ENCODE data around the gene CHN2.

The CHN2 gene

GRCh38 chr7:29287366-29287765, 92.8 kb downstream of the CHN2 start:
- DNase-seq, result peak; percentile 88

DNA sequence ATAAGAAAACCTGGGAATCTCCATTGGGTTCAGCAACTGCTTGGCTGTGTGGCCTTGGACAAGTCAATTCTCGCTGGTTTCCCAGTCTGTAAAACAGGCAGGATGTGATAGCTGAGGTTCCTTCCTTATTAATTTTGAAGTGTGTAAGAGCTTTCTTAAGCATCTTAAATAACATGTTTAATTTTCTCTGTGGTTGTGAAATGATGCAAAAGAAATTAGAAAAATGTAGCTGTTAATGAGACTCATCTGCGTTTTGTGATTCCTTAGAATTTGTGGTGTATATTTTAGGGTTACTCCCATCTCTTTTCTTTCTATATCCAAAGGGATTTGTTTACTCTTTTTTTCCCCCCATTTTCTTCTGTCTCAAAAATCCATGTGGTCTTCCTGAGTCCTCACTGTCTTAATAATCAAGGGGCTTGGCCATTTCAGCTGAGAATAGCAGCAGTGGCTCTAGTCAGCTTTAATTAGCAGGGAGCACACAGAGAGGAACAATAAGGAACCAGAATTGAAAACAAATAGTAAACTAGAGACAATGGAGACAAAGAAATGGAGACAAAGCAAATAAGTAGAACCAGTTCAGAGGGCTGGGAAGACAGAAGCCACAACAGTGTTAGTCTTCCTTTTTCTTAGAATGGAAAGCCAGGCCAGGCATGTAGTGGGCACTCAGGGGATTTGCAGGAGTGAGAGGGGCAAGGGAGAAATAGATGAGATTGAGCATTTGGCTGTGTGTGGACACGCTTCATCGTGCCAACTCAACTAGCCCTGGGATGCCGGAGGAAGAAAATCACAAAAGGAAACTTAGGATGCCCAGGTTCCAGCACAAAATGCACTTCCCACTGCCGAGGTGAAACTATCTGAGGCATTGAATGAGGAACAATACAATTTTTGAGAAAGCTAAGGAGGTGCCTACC, 93.9 kb downstream of the CHN2 start:
- DNase-seq, result no peak

DNA sequence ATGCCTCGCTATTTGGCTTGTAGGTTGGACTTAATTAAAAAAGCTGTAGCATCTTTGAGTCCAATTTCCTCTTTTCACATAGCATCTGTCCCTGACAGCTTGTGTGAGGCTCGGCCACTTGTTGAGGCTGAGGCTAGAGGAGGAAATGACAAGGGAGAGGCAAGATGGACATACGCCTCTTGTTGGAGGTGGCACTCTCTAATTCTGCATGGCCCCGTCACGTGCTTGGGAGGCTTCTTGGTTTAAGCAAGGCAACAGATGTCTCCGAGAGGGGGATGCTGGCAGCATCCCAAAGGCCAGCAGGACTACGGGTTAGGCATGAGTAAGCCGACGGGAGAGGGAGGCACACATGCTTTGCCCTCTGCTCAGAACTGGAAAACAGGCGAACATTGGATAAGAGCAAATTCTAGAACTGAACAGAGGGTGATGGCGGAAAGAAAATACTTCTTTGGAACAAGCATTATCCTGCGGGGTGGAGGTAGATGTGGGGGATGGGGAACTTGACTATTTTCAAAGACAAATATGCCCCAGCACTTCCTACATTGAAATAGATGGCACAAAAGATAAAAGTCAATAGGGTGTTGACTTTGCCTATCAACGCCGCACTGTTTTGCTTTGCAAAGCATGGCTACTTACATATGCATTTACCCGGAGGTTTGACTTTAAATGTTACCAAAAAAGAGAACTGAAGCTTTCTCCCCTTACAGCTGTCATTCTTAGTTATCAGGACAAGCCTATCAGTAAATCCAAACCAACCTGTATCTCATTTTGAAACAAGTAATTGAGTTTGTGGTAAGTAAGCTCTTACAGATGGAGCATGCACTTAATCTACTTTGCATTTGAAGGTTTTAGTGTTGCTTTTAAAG, 94.8 kb downstream of the CHN2 start:
- DNase-seq, result peak; percentile 74

GRCh38 chr7:29290829-29291228, 96.3 kb downstream of the CHN2 start:
- DNase-seq, result no peak

DNA sequence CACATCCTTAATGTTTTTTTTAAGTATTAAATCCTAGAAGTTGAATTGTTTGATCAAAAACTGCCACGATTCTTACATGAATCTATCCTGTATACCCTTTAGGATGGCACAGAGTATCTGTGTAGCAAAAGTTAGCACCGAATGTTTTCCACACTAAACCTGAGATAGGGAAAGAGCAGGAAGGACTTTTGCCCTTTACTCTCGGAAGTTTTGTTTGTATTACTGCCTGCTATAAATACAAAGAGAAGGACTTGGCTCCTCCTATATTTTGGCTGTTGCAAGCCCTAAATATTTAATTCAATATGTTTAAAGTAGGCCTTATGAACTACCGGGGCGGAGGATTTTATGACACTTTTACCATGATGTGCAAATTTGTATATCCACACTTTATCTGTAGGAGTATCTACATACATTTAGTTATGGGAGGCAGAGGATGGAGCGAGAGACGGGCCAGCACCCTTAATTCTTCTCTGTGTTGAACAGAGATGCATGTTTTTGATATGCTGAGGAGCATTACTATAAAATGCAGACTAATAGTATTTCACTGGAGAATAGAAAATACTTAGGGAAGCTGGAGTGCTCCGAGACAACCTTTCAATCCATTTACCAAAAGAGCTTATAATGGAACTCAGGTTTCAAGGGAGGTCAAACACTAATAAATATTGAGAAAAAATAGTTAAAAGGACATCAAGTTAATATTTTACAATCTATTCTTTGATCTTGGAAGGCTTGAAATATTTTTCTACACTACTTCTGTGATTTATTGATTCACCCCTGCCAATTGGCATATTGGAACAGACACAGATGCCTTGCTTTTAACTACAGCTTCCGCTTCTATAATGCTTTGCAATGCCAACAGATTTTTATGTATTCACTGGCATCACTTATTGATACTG, 97.4 kb downstream of the CHN2 start:
- no peak for DNase-seq

GRCh38 chr7:29292886-29293658, 98.5 kb downstream of the CHN2 start:
- DNase-seq, result no peak

- no peak for DNase-seq
These were observed 101.8 kb downstream of the CHN2 start for GRCh38 chr7:29296421-29296820.

- DNase-seq, result no peak
These were observed 102.8 kb downstream of the CHN2 start for GRCh38 chr7:29297194-29297890.

GRCh38 chr7:29299086-29299485, 104.5 kb downstream of the CHN2 start:
- no peak for DNase-seq

DNA sequence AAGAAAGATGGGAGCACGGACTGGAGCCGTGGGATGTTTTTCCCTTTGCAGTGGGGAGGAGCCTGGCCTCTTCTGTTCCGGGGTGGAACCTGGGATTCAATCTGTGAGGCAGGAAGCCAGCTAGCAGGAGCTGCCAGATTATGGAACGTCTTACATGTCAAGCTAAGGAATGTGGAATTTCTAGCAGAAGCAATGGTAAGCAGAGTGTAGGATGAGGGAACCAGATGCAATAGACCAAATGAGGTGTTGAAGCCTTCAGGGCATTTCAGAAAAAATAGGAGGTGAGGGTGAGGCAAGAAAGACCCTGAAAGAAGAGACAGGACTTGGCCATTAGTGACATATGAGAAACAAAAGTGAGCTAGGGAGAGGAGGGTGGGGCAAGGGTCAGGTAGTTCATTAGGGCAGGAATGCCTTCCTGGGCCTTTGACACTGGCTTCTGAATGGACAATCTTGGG, 105.5 kb downstream of the CHN2 start:
- DNase-seq, result peak; percentile 27

GRCh38 chr7:29300649-29301048, 106.1 kb downstream of the CHN2 start:
- DNase-seq, result peak; percentile 30

- DNase-seq, result no peak
These were observed 108.3 kb downstream of the CHN2 start for GRCh38 chr7:29302666-29303395.

DNA sequence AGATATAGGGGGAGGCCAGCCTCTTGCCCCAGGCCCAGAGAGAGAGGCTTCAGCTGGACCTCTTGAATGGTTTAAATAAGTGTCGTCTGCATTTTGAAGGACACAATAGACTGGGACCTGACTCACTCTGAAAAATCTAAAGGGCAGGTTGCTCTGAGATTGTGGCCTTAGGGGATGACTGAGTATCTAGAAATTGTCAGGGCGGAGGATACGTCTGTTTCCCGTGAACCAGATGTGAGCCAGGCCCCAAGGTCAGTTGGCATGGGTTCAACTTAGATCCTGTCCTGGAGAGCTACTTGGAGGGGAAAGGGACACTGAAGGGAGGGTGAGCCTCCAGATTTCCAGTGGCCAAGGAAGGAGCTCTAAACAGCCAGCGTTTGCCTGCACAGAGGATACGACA, 110.2 kb downstream of the CHN2 start:
- no peak for DNase-seq

GRCh38 chr7:29306319-29306991, 111.9 kb downstream of the CHN2 start:
- no peak for DNase-seq

DNA sequence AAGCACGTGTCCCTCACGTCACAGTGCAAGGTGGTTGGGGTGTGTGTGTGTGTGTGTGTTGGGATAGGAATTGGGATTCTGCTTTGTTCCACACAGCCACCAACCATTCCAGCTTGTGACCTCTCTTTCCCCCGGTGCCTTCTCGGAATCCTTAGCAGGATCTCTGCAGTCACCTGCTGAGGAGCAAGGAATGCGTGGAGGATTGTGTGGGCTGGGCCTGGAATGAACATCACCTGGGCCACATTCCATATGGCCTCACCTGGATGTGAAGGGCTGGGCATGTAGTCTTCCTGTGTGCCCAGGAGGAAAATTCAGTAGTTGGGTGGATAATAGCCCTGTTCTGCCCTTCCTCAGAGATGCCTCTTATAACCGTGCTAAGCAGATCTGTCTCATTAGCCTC, 113.8 kb downstream of the CHN2 start:
- DNase-seq, result no peak

DNA sequence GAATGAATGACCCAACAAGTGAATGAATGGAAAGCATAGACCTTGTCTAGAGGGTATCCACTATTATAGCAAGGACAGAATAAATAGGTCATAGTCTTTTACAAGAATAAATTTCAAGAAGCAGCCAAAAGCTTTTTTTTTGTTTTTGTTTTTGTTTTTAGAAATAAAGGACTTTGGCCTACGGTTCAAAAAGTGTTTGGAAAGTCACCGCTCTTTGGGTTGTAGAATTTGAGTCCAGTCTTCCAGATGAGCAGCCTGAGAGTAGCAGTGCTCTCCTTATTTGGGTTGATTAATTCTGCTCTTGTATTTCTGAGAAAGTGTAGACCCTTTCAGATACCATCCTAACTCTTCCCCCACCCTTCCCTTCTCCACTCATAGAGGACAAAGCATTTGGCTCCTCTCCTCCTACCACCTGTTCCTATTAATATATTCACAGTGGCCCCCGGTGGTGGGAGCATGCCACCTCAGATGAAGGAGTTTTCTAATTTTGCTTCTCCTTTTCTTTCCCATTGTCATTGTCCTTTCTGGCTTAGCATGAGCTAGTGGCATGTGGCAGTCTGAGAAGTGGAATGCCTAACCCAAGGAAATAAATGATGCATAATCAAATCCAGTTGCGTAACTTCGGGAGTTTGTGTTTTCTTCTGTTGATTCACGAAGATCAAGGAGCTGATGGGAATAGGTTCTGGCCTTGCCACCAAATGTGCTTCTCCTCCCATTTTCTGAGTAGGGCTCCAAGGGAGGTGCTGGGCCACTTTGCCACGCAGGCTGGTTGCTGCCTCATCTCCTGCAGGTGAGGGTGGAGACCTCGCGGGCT, 114.7 kb downstream of the CHN2 start:
- DNase-seq, result no peak

- DNase-seq, result no peak
These were observed 116.0 kb downstream of the CHN2 start for GRCh38 chr7:29310625-29311024.

GRCh38 chr7:29311314-29311713, 116.7 kb downstream of the CHN2 start:
- no peak for DNase-seq

DNA sequence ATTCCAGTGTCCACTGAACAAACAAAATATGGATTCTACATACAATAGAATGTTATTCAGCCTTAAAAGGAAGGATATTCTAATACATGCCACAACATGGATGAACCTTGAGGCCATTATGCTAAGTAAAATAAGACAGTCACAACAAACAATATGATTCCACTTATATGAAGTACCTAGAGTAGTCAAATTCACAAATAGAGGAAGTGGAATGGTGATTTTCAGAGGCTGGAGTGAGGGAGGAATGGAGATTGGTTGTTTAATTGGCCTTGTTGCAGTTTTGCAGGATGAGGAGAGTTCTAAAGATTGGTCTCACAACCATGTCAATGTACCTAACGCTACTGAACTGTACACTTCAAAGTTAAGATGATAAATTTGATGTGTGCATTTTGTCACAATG, 119.6 kb downstream of the CHN2 start:
- no peak for DNase-seq

Measured in fibroblast of skin of back (primary cell).